Bronchial epithelial cell (primary cell): ENCODE results near the gene TIE1. TPM values are rescaled to one million over a fixed set of nuclear protein-coding genes. Genes with fewer than 3 reads are reported as not detected.

Experiments
- DNase-seq: peaks from one replicate; pipeline ENCODE4 v3.0.0-alpha.2; 2010; ENCODE audit warnings: low read depth
- FAIRE-seq: peaks from 2 replicates; lab custom pipeline; 2011; peaks lifted over from hg19 to GRCh38; lab: Jason Lieb, UNC
- H3K27me3 ChIP-seq: 2 replicates; pipeline ENCODE4 v1.5.1; 2011; ENCODE audit warnings: low read length; ENCODE audit not compliant: control insufficient read depth, insufficient read depth
- H3K36me3 ChIP-seq: 2 replicates; pipeline ENCODE4 v1.5.1; 2011; ENCODE audit warnings: low read length; ENCODE audit not compliant: control insufficient read depth, insufficient read depth
- H3K4me3 ChIP-seq: 2 replicates; pipeline ENCODE4 v1.5.1; 2011; ENCODE audit warnings: mild to moderate bottlenecking, low read depth, low read length, control low read depth
- CTCF ChIP-seq: IDR thresholded peaks from 2 replicates; pipeline ENCODE4 v1.5.1; 2011; ENCODE audit warnings: mild to moderate bottlenecking, moderate library complexity, low read length, control low read depth, inconsistent platforms; ENCODE audit not compliant: insufficient read depth, severe bottlenecking
- total RNA-seq: library from RNA; depleted of rRNA; stranded (reverse); fragments of >200 nt; gene quantifications from 2 replicates; pipeline ENCODE4 v1.2.1, GENCODE V29; 2014

The TIE1 gene
- total RNA-seq, 1 donor from 2014 or later, result 0.53 TPM

- FAIRE-seq (no peak), DNase-seq (no peak)
- H3K36me3 ChIP-seq, result no peaks in the 10 kb centered on the region
- H3K4me3 ChIP-seq, result no peak overlapping the region
- TF ChIP-seq CTCF, result no peak
- peaks cover 3% of the 10 kb centered on the region for H3K27me3 ChIP-seq
These were observed 38.9 kb downstream of the TIE1 start for GRCh38 chr1:43339584-43340232.

- no peaks in the 10 kb centered on the region for H3K36me3 ChIP-seq
- FAIRE-seq (no peak), DNase-seq (no peak)
- H3K27me3 ChIP-seq, result peaks cover 3% of the 10 kb centered on the region
- TF ChIP-seq CTCF, result no peak
- H3K4me3 ChIP-seq, result no peak overlapping the region
These were observed 39.8 kb downstream of the TIE1 start for GRCh38 chr1:43340559-43340958.

- H3K36me3 ChIP-seq, result no peaks in the 10 kb centered on the region
- no peaks in the 10 kb centered on the region for H3K27me3 ChIP-seq
- FAIRE-seq (no peak), DNase-seq (no peak)
- TF ChIP-seq CTCF, result no peak
- no peak overlapping the region for H3K4me3 ChIP-seq
These were observed 43.6 kb downstream of the TIE1 start for GRCh38 chr1:43344267-43344850.

- DNase-seq (peak; percentile 20), FAIRE-seq (no peak)
- H3K36me3 ChIP-seq, result no peaks in the 10 kb centered on the region
These were observed 44.3 kb downstream of the TIE1 start for GRCh38 chr1:43345120-43345519.

GRCh38 chr1:43346636-43347035 lies 45.9 kb downstream of the TIE1 start:
- Histone ChIP-seq H3K27me3 (no peaks in the 10 kb centered on the region), H3K36me3 (no peaks in the 10 kb centered on the region), H3K4me3 (no peak overlapping the region)
- no peak for TF ChIP-seq CTCF
- DNase-seq, result no peak
- FAIRE-seq, result no peak

More at GRCh38 chr1:43345120-43345519, 44.3 kb downstream of the TIE1 start:
- no peaks in the 10 kb centered on the region for H3K27me3 ChIP-seq
- TF ChIP-seq CTCF, result no peak
- H3K4me3 ChIP-seq, result no peak overlapping the region
